ENCODE measurements around the gene MACROD1.

Gene MACROD1

DNA sequence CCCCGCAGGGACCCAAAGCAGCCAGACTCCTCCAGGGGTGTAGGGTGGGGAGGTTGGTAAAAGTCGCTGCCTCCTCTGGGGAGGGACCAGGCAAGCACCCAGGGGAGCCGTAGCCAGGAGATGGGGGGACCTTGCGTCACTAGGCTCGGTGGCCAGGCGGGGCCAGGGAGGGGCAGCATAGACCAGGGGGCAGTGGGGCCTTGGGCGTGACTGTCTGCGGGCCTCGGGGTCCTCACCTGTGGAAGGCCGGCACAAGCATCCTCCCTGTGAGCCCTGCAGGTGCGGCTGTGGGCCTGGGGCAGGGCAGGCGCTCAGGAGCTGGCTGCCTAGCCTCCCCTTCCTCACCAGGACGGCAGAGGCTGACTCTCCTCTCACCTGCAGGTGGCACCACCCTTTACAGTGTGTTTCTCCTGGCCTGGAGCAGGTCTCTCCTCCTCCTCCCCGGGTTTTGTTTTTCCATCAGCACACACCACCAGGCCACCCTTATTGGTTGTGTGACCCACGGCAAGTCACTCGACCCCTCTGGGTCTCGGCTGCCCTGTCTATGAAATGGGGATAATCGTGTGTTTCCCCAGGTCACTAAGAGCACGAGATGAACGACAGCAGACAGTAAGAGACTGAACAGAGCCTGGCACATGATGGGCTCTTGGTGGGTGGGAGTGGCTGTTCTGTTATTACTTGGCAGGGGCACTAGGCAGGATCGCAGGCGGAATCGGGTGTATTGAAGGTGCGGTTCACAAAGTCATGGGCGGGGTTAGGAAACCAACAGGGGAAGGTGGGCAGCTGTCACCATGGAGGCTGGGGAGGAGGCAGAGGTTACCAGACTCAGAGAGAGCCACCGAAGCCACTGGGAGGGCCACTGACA, 77.5 kb downstream of the MACROD1 start:
- in situ Hi-C loops (cut with HindIII; ENCODE audit: low pct_ligation_motif_present, low pct_unique_long_range_greater_than_20kb, low sequenced_read_pairs) = no loop called here
- peak; percentile 14 for DNase-seq

DNA sequence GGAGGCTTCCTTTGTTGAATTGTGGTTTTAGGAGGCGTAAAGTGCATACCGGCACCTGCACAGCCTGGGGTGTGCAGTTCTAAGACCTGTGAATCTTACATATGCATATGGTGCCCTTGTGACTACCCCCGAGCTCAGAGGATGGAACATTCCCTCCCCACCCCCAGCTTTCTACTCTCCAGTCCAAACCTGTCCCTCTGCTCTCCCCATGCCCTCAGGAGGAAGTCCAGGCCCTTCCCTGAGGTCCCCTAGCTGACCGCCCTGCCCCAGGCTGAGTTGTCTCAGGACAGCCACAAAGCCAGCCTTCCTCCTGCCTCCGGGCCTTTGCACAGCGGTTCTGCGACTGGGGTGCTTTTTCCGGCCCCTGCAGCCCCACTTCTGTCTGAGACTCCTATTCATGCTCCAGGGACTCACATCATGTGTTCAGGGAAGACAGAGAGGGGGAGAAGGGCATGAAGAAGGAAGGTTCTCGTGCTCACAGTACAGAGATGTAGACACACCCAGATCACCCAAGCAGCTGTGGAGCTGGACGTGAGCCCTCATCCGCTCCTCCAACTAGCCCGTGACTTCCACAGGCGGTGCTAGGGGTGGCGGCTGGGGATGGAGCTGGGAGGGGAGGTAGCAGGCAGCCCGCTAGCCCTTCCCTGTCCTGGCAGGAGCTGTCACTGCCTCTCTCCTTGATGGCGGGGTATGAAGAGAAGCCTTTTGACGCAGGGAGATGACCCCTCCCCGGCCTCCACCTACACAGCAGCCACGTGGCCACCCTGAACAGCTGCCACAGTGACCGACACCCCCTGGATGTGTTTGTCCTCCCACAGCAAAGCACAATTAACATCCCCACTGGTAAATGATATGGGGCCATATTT, 79.4 kb downstream of the MACROD1 start:
- in situ Hi-C loops (cut with HindIII; ENCODE audit: low pct_ligation_motif_present, low pct_unique_long_range_greater_than_20kb, low sequenced_read_pairs) = no loop called here
- DNase-seq = no peak

DNA sequence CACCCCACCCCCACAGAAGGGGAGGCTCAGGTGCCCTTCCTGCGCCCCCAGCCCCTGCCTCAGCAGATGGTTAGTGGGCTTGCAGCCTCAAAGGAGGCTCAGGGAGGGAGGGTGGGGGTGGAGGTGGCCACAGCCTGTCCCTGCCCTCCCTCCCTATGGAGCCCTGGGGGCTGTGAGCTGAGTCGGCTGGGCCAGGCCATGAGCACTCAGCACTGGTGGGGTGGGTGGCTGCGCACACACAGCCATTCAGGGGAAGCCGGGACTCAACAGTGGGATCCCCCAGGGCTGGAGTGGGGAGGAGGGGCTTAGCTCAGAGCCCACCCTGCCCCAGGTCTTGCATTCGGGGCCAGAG, 80.0 kb downstream of the MACROD1 start:
- in situ Hi-C loops (cut with HindIII; ENCODE audit: low pct_ligation_motif_present, low pct_unique_long_range_greater_than_20kb, low sequenced_read_pairs) = no loop called here
- DNase-seq = no peak

DNA sequence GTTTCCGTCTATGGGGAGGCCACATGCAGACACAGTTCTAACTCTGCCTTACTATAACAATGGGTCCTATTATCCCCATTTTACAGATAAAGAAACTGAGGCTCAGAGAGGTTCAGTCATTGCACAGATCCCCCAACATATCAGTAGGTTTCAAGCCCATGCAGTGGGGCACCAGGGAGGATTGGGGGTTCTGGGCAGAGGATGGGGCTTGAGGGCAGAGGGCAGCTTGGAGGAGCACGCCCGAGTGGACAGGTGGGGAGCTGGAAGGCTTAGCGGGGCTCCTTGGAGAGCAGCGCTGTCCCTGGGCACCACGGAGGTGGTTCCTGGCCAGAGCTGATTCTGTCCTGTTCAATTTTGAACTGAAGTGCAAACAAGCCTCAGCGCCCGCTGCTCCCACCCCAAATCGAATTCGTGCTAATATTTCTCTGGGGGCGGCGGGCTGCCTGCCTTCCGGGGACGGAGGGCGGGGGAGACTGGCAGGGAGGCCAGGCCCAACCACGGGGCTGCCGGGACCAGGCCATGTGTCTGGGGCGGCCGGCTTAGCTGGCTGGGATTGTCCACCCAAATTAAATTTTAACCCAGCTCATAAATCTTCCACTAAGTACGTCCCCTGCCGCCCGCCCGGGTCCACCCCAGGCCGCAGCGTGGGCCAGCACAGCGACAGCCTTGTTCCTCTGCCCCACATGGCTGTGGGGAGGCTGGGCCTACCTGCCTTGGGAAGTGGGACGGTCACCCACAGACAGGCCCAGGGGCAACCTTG, 80.8 kb downstream of the MACROD1 start:
- in situ Hi-C loops (cut with HindIII; ENCODE audit: low pct_ligation_motif_present, low pct_unique_long_range_greater_than_20kb, low sequenced_read_pairs) = no loop called here
- peak; percentile 72 for DNase-seq

DNA sequence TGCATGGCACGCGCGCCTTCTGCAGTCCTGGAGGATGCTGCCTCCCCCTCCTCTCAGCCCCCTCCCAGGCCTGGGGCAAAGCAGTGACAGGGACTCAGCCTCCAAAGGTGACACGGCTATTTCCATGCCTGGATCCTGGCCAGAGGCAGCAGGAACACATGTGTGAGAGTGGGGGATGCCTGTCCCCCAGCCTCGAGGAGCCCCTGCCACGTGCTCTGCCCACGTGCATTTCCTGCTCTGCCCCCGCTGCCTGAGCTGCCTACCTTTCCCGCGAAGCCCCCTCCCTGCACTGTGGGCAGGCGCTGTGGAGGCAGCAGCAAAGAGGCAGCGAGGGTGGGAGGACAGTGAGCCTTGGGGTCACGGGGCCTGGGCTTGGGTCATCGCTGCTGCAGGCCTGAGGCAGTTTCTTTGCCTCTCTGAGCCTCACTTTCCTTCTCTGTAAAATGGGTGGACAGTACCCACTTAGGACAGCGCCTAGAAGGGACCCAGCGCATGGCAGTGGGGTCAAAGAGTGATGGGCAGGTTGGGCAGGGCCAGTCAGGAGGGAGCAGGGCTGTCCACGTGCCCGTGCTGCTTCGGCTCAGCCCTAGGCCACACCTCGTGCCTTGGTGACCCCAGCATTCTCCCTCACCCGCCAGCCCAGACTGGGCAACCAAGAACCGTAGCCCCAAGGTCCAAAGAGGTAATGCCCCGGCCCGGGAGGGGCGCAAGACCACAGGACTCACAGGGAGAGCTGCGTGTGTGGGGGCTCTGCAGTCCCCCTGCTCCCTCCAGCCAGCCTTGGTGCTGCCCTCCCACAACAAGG, 81.6 kb downstream of the MACROD1 start:
- DNase-seq = no peak
- in situ Hi-C loops (cut with HindIII; ENCODE audit: low pct_ligation_motif_present, low pct_unique_long_range_greater_than_20kb, low sequenced_read_pairs) = no loop called here

DNA sequence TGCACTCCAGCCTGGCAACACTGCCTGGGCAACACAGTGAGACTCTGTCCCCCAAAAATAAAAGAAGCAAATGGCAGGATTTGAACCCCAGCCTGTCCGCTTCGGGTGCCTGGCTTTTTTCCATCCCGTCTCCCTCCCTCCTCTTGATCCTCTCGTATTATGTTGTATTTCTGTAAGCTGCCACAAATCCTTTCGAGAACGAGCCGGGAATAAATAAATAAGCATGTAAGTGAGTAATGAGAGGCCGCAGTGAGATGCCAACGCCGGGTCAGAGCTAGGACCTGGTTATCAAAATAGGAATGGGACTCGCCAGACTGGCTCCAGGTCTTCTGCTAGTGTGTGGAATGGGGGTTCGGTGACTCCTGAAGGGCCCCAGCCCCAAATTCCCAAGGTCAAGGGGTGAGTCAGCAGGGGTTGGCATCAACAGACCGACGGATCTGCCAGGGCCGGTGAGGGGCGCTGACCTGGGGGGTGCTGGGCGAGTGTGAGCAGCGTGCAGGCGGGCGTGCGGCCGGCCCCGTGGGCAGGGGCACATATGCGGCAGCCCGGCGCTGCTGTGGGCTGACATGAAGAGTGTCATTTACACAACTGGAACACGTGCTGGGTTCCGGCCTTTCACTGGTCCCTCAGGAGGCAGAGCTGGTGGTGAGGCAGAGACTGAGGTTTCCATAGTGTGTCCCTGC, 82.4 kb downstream of the MACROD1 start:
- no peak for DNase-seq
- in situ Hi-C loops (cut with HindIII; ENCODE audit: low pct_ligation_motif_present, low pct_unique_long_range_greater_than_20kb, low sequenced_read_pairs) = no loop called here

DNA sequence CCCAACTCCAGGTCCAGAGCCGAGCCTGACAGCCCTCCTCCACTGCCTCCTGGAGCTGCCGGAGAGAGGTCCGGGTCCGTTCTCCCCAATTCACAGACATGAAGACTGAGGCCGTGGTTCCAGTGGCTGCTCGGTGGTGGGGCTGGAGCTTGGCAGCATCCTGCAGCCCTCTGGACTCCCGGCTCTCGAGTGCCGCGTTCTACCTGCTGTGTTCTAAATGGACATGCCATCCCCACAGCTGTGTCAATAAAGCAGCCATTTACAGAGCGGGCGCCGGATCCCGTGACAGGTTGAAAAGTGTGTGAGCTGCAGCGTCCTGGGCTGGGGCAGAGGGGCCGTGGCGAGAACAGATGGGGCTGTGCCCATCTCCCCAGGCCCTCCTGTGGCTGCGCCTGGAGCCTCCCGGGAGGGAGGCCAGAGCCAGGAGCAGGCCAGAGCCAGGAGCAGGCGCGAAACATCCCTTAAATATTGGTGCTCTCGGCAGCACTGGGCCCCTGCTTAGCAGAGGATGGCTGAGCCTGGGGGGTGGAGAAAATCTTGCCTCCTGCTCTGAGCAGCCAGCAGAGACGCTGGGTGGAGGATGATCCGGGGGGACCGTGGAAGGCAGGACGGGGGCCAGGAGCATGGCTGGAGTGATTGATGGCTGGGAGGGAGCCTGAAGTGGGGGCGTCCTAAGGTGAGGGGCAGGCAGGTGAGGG, 84.0 kb downstream of the MACROD1 start:
- DNase-seq = no peak
- in situ Hi-C loops (cut with HindIII; ENCODE audit: low pct_ligation_motif_present, low pct_unique_long_range_greater_than_20kb, low sequenced_read_pairs) = no loop called here

DNA sequence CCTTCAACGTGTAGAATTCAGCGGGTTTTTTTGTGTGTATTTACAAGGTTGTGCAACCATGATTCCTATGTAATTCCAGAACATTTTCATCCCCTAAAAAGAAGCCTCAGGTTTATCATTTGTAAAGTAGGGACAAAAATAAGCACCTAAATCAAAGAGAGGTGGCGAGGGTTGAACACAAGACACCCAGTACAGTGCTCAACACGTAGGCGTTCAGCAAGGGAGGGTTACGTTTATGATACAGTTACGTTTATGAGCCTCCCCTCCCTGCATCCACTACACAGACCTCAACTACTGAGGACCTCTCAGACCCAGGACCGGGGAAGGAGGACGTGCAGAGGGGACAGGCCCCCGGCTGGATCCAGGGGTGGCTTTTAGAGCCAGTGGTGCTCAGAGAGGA, 85.5 kb downstream of the MACROD1 start:
- in situ Hi-C loops (cut with HindIII; ENCODE audit: low pct_ligation_motif_present, low pct_unique_long_range_greater_than_20kb, low sequenced_read_pairs) = no loop called here
- no peak for DNase-seq

DNA sequence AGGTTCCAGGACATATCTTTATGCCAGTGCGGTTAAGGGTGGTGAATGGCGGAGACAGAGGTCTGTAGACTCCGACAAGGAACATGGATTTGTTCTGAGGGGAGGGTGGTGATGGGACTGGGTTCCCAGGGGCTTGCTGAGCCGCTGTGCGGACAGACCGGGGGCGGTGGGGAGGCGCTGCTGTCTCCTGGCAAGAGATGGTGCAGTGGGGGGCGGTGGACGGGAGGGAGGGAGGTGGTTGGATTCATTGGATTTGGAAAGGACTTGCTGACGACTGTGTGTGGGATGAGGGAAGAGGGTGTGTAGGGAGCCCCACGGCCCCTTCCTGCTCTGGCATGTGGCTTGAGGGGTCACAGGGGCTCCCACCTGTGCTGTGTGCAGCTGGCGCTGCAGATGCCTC, 87.0 kb downstream of the MACROD1 start:
- in situ Hi-C loops (cut with HindIII; ENCODE audit: low pct_ligation_motif_present, low pct_unique_long_range_greater_than_20kb, low sequenced_read_pairs) = no loop called here
- no peak for DNase-seq

DNA sequence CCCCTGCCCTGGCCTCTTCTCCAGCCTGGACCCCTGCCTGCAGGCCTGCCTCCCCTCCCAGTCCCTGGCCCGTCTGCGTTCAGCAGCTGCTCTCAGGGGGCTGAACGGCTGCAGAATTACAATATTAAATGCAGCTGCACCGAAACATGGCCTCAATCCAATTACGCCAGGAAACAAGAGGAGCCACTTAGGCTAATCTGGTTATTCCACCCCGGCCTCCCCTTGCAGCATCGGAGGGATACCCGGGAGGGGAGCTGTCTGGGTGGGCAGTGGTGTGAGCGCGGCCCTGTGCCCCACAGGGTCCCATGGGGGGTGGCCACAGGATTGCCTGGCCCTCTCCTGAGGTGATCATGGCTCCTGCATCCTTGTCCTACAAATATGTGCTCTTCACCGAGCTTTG, 87.6 kb downstream of the MACROD1 start:
- in situ Hi-C loops (cut with HindIII; ENCODE audit: low pct_ligation_motif_present, low pct_unique_long_range_greater_than_20kb, low sequenced_read_pairs) = no loop called here
- DNase-seq = no peak

DNA sequence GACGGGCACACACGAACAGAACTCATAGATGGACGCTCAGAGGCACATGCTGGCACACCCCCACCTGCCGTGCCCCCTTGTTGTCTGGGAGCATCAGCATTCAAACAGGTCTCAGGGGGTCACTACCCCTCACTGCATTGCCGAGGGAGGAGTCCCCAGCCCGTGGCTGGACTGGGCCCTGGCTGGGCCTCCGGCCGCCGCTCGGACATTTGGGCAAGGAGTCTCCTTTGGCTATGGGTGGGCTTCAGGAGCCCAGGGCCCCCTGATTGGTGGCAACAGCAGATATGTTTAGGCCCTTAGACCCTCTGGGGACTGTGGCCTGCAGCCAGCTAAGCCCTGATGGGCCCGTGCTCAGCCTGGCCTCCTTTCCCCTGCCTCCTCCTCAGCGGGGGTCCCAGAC, 88.3 kb downstream of the MACROD1 start:
- in situ Hi-C loops (cut with HindIII; ENCODE audit: low pct_ligation_motif_present, low pct_unique_long_range_greater_than_20kb, low sequenced_read_pairs) = no loop called here
- DNase-seq = no peak

DNA sequence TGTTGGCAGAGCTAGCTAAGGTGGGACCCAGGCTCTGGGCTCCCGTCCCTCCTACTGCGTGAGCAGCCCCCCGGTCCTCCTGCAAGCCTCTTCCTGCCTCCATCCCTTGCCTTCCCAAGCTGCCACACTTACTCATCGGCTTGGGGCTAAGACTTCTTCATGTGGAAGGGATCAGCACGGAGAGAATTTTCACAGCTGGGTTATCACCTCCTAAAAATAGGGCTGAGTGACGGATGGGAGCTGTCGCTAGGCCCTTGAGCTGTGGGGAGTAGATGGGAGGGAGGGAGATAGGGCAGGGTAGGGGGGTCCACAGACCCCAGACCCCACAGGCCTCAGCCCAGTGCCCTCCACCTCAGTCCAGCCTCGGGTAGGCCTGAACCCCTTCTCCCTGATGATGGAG, 89.2 kb downstream of the MACROD1 start:
- in situ Hi-C loops (cut with HindIII; ENCODE audit: low pct_ligation_motif_present, low pct_unique_long_range_greater_than_20kb, low sequenced_read_pairs) = no loop called here
- no peak for DNase-seq

DNA sequence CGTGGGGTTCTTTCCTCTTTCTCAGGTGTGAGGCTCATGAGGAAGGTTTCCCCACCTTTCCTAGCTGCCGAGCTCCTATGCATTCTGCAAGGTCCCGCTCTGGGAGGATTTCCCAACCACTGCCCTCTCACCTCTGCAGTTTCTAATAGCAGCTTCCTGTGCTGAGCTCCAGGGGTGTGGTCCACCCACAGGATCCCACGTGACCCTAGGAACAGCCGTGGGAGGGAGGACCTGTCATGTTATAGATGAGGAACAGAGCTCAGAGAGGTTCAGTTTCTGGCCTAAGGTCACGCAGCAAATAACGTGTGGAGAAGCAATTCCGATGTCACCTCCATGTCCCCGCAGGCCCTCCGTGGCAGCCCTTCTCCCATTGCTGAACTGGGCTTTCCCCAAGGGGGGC, 91.7 kb downstream of the MACROD1 start:
- no peak for DNase-seq

DNA sequence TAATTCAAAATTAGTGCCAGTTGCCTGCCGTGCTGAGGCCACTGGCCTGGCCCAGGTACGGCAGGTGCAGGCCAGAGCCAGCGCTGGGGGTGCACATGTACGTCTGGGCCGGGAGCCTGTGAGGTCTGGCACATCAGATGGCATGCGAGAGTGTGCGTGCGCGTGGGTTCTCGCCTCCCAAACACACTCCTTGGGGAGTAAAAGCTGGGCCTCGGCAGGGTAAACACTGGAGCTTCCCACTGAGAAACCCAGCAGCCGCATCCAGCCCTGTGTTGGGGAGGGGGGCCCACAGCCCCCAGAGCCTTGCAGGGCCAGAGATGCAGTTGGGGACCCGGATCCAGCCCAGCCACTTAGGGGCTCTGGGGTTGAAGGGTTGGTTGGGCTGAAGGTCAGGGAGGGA, 92.4 kb downstream of the MACROD1 start:
- no peak for DNase-seq
- in situ Hi-C loops (cut with HindIII; ENCODE audit: low pct_ligation_motif_present, low pct_unique_long_range_greater_than_20kb, low sequenced_read_pairs) = no loop called here

More for the DNA sequence above, 91.7 kb downstream of the MACROD1 start:
- in situ Hi-C loops (cut with HindIII; ENCODE audit: low pct_ligation_motif_present, low pct_unique_long_range_greater_than_20kb, low sequenced_read_pairs) = no loop called here

DNA sequence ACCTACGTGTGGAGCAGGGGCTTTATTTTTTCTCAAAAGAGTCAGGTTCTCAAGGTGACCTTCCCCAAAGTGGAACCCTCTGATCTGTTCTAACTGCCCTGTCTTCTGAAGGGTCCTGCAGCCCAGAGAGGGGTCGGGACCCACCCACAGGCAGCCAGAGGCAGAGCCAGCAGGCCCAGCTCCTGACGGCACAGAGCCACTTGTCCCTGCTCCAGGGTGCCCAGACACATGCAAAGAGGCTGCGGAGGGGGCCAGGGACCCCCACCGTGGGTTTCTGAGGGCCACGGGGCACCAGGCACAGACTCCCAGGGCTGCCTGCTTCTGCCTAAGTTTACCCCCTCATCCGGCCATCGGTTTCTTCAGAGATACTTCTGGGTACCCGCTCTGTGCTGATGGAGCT, 93.0 kb downstream of the MACROD1 start:
- in situ Hi-C loops (cut with HindIII; ENCODE audit: low pct_ligation_motif_present, low pct_unique_long_range_greater_than_20kb, low sequenced_read_pairs) = no loop called here
- no peak for DNase-seq

DNA sequence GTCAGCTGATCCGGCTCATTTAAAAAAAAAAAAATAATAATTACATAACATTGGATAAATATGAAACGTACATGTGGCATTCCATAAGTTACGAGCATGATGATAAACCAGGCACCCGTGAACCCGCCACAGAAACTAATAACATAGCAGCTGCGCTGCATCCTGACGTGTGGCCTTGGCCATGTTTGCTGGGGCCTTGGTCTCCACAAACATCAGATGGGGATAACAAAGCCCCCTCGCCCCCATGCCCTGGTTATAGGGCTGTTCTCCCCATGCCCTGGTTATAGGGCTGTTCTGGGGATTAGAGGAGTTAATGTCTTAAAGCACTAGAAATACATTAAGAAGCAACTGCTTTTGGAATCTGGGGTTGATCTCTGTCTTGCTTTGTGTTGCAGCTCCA, 93.5 kb downstream of the MACROD1 start:
- no peak for DNase-seq
- in situ Hi-C loops (cut with HindIII; ENCODE audit: low pct_ligation_motif_present, low pct_unique_long_range_greater_than_20kb, low sequenced_read_pairs) = no loop called here

DNA sequence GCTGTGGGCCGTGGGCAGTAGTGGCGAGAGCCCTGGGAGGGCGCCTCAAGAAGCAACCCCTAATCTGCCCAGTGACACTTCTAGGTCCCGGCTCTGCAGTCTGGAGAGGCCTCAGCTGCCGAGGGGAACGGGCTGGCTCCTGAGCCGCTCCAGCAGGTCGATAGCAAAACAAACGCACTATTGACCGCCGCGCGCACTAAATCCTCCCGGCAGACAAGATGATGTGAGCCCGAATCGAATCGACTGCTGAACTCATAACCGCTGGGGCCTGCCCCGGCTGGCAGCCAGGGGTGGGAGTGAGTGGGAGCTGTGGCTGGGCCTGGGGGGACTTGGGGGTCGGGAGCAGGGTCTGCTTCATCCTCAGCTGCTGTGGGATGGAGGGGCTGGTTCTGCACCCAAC, 94.1 kb downstream of the MACROD1 start:
- in situ Hi-C loops (cut with HindIII; ENCODE audit: low pct_ligation_motif_present, low pct_unique_long_range_greater_than_20kb, low sequenced_read_pairs) = no loop called here
- DNase-seq = no peak

Measured in ACHN (cell line).